ENCODE measurements around the gene SNX9.
A peak's percentile ranks its signal among the peaks of the same experiment; 100 is the strongest.
"Not testable (repeated sequence)": the region's sequence is repeated elsewhere in the genome, so short reads cannot be mapped to it uniquely, and the experiment has no call there.

Gene SNX9

DNA sequence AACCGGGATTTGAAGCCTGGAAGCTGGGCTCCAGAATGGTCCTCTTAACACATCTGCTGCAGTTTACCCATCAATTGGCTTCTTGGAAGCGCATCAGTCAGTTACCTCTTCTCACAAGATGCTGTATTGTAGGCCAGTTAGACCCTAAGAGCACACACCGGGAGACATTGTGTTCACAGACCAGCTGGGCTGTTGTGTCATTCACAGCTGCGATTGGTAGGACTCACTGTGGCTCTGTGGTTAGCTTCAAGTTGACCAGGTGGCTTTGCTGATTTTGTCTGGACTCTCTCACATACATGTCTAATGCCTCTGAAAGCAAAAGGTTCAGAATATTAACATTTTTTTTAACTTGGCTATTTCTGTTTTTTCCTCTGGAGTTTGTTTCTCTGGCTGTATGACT lies 64.8 kb downstream of the SNX9 start:
- DNase-seq (ENCODE audit: low spot score), result no peak

- no peak for DNase-seq (ENCODE audit: low spot score)
Measured at GRCh38 chr6:157891544-157892362, 68.7 kb downstream of the SNX9 start.

DNA sequence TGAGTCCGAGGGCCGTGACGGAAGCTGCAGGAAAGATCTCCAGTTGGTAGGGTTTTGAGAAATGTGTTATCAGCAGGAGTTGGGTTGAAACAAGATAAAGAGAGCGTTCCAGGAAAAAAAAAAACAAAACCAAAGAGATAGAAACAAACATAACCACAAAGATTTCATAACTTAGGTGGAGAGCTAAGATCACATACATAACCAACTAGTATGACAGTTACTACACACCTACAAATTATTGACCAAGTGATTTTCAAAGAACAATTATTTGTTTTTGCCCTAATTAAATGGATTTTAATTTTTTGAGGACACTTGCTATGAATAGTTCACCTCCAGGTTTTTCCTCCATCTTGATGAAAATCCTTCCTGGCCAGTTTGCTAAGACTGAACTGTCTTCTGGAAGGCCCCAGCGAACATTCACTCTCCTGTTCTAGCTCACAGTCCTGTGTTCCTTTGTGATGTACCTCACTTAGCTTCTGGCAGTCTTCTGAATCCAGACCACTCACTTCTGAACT lies 69.4 kb downstream of the SNX9 start:
- DNase-seq (ENCODE audit: low spot score), result no peak

GRCh38 chr6:157893238-157893637 lies 70.2 kb downstream of the SNX9 start:
- peak; percentile 33 for DNase-seq (ENCODE audit: low spot score)

DNA sequence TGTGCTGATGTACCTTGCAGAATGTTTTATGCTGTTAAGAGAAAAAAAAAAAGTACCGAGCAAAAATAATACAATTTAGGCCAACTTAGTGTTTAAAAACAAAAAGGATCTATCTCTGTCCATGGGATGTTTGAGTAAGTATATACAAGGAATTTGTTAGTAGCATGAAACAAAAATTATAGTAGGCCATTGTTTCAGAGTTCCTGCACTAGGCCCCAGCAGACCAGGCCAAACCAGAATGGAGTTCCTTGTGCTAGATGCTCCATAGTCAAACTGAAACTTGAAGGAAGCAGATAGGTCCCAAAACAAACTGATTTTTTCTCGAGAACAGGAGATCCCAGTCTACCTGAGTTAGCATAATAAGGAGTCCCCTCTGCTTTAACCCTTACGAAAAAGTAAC lies 72.5 kb downstream of the SNX9 start:
- DNase-seq (ENCODE audit: low spot score), result no peak

DNA sequence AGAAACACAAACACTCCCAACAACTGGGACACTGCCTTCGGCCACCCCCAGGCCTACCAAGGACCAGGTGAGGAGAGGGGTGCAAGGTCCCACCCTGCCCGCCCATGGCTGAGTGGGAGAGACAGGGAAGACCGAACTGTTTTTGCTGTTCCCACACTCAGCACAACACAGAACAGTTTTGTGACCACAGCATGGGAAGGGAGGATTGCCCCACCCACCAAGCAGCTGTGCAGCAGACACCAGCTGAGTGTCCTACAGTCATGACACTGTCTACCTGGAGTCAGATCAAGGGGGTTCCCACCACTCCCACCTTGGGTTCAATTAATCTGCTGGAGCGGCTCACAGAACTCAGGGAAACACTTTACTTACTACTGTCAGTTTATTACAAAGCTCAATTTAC lies 73.9 kb downstream of the SNX9 start:
- DNase-seq (ENCODE audit: low spot score), result no peak

DNA sequence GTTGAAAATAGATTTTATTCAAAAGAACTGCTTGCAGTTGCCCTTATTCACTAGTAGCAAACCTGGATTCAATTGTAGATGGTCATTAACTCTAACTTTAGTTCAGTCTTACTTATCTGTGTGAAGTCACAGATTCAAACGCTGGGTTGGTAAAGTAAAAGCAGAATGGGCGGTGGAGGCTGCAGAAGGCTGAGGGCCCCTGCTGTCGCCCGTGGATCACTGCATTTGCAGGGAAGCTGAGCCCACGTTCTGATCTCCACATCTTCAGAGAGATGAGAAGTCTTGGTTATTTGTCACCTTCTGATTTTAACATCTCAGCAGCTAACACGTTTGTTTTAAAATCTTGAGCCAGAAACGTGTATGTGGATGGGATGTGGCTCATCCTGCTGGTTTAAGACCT lies 75.1 kb downstream of the SNX9 start:
- no peak for DNase-seq (ENCODE audit: low spot score)

- DNase-seq (ENCODE audit: low spot score), result no peak
Measured at GRCh38 chr6:157898640-157899039, 75.6 kb downstream of the SNX9 start.

- DNase-seq (ENCODE audit: low spot score), result not testable (repeated sequence)
Measured at GRCh38 chr6:157900262-157900661, 77.2 kb downstream of the SNX9 start.

- not testable (repeated sequence) for DNase-seq (ENCODE audit: low spot score)
Measured at GRCh38 chr6:157900751-157901150, 77.7 kb downstream of the SNX9 start.

DNA sequence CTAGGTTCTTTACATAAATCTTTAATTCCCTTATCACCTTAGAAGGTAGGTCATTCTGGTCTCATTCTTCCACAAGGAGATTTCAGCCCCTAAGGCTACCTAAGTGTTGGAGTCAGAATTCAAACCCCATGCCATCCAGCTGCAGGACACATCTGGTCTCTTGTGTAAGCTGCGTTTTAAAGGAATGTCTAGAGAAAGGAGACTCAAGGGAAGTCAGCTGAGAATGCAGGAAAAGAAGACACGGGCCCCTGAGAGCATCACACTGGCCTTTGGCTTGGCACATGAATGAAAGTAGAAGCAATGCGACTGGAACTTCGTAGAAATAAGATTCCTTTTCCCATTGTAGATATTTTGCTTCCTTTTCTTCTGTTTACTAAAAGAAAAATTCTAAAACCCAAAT lies 82.0 kb downstream of the SNX9 start:
- no peak for DNase-seq (ENCODE audit: low spot score)

GRCh38 chr6:157905590-157906342 lies 82.7 kb downstream of the SNX9 start:
- DNase-seq (ENCODE audit: low spot score), result no peak

- no peak for DNase-seq (ENCODE audit: low spot score)
Measured at GRCh38 chr6:157906537-157907061, 83.6 kb downstream of the SNX9 start.

GRCh38 chr6:157907651-157908050 lies 84.6 kb downstream of the SNX9 start:
- no peak for DNase-seq (ENCODE audit: low spot score)

- no peak for DNase-seq (ENCODE audit: low spot score)
Measured at GRCh38 chr6:157908369-157909281, 85.6 kb downstream of the SNX9 start.

GRCh38 chr6:157909282-157909664 lies 86.2 kb downstream of the SNX9 start:
- no peak for DNase-seq (ENCODE audit: low spot score)

DNA sequence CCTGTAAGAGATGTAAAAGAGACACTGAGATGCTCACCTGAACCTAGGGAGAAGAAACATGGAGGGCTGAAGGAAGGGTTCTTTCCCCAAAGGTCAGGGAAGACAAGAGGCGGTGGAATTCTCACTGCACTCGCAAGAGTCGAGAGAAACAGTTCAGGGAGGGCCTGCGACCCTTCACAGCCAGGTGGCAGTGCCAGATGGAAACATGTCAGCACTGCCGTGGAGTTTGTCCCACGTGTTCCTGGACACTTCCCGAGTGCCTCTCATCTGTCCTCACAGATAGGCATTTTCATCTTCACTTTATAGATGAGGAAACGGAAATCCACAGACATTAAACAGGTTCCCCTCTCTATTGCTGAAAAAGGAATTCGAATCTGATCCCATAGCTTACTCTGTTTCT lies 88.2 kb downstream of the SNX9 start:
- no peak for DNase-seq (ENCODE audit: low spot score)

- DNase-seq (ENCODE audit: low spot score), result no peak
Measured at GRCh38 chr6:157911786-157912185, 88.7 kb downstream of the SNX9 start.

DNA sequence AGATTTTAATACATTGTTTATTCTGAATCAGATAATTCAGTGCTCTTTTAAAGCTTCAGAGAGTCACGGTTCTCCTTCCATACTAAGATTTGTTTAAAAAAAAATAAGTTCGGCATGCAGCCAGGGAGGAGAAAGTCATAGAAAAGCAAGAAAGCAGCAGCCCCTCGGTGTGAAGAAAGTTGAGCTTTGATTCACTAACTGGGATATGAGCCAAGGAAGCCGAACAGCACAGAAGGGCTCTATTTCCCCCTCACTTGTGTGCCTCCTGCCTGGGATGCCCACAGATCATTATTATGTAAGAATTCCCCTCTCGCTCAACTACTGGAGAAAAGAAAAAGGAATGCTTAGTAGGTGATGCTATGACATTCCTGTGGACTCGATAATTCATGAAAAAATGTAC lies 89.3 kb downstream of the SNX9 start:
- DNase-seq (ENCODE audit: low spot score), result no peak

DNA sequence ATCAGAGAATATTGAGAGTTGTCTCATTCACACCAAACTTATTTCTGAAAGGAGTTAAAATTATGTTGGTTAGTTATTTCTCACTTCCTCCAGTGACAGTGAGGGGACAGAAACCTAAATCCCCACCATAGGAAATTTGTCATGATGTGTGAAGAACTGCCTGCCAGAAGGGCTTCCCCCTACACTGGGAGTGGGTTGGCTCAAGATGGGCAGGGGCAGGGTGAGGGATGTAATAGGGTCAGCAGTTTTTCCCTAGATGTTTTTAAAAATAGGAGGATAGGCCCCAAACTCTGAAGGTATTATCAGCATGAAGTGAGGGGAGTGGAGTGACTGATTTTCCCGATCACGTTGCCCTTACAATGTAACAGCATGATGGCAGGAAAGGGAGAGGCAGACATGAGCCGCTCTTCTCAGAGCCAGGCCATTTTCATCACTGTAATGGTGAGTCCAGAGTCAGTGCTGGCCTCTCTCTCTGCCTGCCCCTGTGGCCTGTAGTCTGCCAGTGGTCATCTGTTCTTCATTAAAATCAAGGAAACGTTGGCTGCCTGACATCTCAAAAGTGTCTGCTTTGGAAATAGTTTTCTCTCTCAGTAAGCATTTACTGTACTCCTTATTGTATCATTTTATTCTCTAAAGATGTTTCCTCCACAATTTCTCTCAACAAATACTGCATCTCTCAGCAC lies 98.8 kb downstream of the SNX9 start:
- DNase-seq (ENCODE audit: low spot score), result no peak

- no peak for DNase-seq (ENCODE audit: low spot score)
Measured at GRCh38 chr6:157925771-157926170, 102.7 kb downstream of the SNX9 start.

Measured in CD4-positive, alpha-beta T cell treated with Interleukin-2 at 100 ng/mL for 4 hours (primary cell).